Measurements from ENCODE around the gene ACAP3. TPM values are rescaled to one million over a fixed set of nuclear protein-coding genes. Genes with fewer than 3 reads are reported as not detected.

ACAP3 gene
- polyA plus RNA-seq, 1 donor from 2014 or later: 10.5 TPM

GRCh38 chr1:1244192-1244811 is 63.4 kb downstream of the ACAP3 start:
- Mint-ChIP-seq H3K36me3 (no peaks in the 10 kb centered on the region), H3K4me1 (no peaks in the 10 kb centered on the region), H3K27me3 (peaks cover 4% of the 10 kb centered on the region), H3K4me3 (no peak overlapping the region), H3K27ac (no peak overlapping the region), H3K9me3 (no peaks in the 10 kb centered on the region)

GRCh38 chr1:1243807-1244191 is 63.9 kb downstream of the ACAP3 start:
- Mint-ChIP-seq H3K27me3 (peaks cover 5% of the 10 kb centered on the region), H3K9me3 (no peaks in the 10 kb centered on the region), H3K36me3 (no peaks in the 10 kb centered on the region), H3K27ac (no peak overlapping the region), H3K4me1 (no peaks in the 10 kb centered on the region), H3K4me3 (no peak overlapping the region)

DNA sequence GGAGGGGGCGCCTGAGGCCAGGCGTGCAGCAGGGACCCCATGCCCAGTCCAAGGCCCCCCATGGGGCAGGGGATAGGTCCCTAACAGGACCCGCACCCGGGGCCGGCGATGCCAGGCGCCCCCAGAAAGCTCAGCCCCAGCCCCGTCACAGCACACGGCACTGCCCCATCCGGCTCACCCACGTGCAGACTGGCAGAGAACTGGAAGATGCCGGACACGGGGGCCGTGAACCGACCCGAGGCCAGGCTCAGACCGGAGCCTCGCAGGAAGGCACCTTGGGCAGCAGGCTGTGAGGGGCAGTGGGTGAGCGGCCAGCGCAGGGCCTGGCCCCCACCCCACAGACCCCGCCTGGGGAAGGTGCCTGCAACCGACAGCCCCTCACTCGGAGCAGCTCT is 64.5 kb downstream of the ACAP3 start:
- H3K9me3 Mint-ChIP-seq: no peaks in the 10 kb centered on the region
- H3K4me1 Mint-ChIP-seq: no peaks in the 10 kb centered on the region
- peaks cover 5% of the 10 kb centered on the region for H3K27me3 Mint-ChIP-seq
- H3K27ac Mint-ChIP-seq: no peak overlapping the region
- H3K36me3 Mint-ChIP-seq: no peaks in the 10 kb centered on the region
- H3K4me3 Mint-ChIP-seq: no peak overlapping the region

GRCh38 chr1:1242461-1243265 is 65.1 kb downstream of the ACAP3 start:
- Mint-ChIP-seq H3K36me3 (no peaks in the 10 kb centered on the region), H3K4me1 (no peaks in the 10 kb centered on the region), H3K27me3 (peaks cover 8% of the 10 kb centered on the region), H3K4me3 (no peak overlapping the region), H3K9me3 (no peaks in the 10 kb centered on the region), H3K27ac (no peak overlapping the region)

Other genes with a start within 250 kb of the ACAP3 start
- not detected for gene RNF223, start 233.6 kb downstream of the ACAP3 start, polyA plus RNA-seq
- gene C1orf159, start 191.8 kb downstream of the ACAP3 start, polyA plus RNA-seq: 7.9 TPM
- gene TTLL10, start 134.1 kb downstream of the ACAP3 start, polyA plus RNA-seq: not detected
- 3.5 TPM for gene TNFRSF18, start 101.3 kb downstream of the ACAP3 start, polyA plus RNA-seq
- not detected for gene TNFRSF4, start 93.8 kb downstream of the ACAP3 start, polyA plus RNA-seq
- gene SDF4, start 75.9 kb downstream of the ACAP3 start, polyA plus RNA-seq: 121 TPM
- gene B3GALT6, start 75.7 kb downstream of the ACAP3 start, polyA plus RNA-seq: 5.6 TPM
- 0.88 TPM for gene C1QTNF12, start 61.2 kb downstream of the ACAP3 start, polyA plus RNA-seq
- gene UBE2J2, start 34.1 kb downstream of the ACAP3 start, polyA plus RNA-seq: 74.3 TPM
- gene SCNN1D, start 27.5 kb downstream of the ACAP3 start, polyA plus RNA-seq: not detected
- gene PUSL1, start 667 bp upstream of the ACAP3 start, polyA plus RNA-seq: 21.0 TPM
- gene INTS11, start 16.7 kb upstream of the ACAP3 start, polyA plus RNA-seq: 65.8 TPM
- gene CPTP, start 16.9 kb upstream of the ACAP3 start, polyA plus RNA-seq: 31.7 TPM
- 5.5 TPM for gene TAS1R3, start 23.4 kb upstream of the ACAP3 start, polyA plus RNA-seq
- gene DVL1, start 41.5 kb upstream of the ACAP3 start, polyA plus RNA-seq: 1.0 TPM
- gene MXRA8, start 50.6 kb upstream of the ACAP3 start, polyA plus RNA-seq: not detected
- gene AURKAIP1, start 67.3 kb upstream of the ACAP3 start, polyA plus RNA-seq: 177 TPM
- 39.8 TPM for gene CCNL2, start 91.4 kb upstream of the ACAP3 start, polyA plus RNA-seq
- gene MRPL20, start 99.4 kb upstream of the ACAP3 start, polyA plus RNA-seq: 144 TPM
- gene ANKRD65, start 113.3 kb upstream of the ACAP3 start, polyA plus RNA-seq: not detected
- gene VWA1, start 127.8 kb upstream of the ACAP3 start, polyA plus RNA-seq: not detected
- gene ATAD3C, start 141.8 kb upstream of the ACAP3 start, polyA plus RNA-seq: 6.2 TPM
- gene ATAD3B, start 163.8 kb upstream of the ACAP3 start, polyA plus RNA-seq: 10.8 TPM
- gene ATAD3A, start 204.2 kb upstream of the ACAP3 start, polyA plus RNA-seq: 12.8 TPM
- gene TMEM240, start 232.7 kb upstream of the ACAP3 start, polyA plus RNA-seq: not detected